ENCODE results near the gene KEAP1. TPM values are rescaled to one million over a fixed set of nuclear protein-coding genes. Genes with fewer than 3 reads are reported as not detected.

KEAP1 gene
- total and polyA plus RNA-seq, 2 of the 13 experiments (the other 11 are each of a cell fraction or from before 2014, with no cell fraction given), result 56.7 to 72.9 TPM

DNA sequence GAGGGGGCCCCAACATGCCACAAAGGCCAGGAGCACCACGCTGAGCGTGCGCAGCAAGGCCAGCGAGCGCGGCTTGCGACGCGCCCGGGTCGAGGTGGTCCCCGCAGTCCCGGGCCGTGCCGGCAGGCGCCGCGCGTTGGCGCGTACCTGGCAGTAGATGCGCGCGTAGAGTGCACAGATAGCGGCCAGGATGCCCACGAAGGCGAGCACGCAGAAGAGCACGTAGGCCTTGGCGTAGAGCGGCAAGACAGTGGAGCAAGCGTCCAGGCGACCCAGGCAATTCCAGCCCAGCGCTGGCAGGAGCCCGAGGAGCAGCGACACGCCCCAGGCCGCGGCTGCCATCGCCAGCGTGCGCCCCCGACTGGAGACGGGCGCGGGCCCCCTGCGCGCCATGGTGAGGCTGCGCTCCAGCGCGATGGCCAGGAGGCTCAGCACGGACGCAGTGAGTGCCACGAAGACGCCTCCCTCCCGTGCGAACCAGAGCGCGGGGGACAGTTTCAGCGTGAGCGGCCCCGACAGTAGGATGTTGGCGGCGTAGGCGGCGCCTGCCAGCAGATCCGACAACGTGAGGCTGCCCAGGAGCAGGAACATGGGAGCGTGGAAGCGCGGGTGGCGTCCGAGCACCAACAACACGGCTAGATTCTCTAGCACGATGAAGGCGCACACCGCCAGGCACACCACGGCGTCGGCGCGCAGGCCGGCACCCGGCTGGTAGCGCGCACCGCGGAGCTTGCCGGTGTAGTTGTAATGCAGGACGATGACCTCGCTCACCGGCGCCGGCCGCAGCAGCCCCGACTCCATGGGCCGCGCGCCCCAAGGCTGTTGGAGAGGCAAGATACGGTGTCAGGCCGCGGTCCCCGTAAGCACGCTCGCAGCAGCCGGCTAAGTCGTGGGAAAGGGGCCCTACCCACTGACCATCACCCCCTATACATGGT is 11.3 kb upstream of the KEAP1 start (continued):
- no peak for TF ChIP-seq ZNF670 (CRISPR knock-in tag; IDR thresholded peaks at IDR 0.05; ENCODE audit: borderline replicate concordance)
- TF ChIP-seq MLLT10 (CRISPR knock-in tag; IDR thresholded peaks at IDR 0.05), result no peak
- TF ChIP-seq ZNF777 (CRISPR knock-in tag; IDR thresholded peaks at IDR 0.05), result peak; percentile 63
- TF ChIP-seq ERF (CRISPR knock-in tag; IDR thresholded peaks at IDR 0.05), result no peak
- no peak for TF ChIP-seq HNRNPH1 (optimal IDR thresholded peaks at IDR 0.05; ENCODE audit: low read depth, low read length)
- no peak for TF ChIP-seq REXO4 (CRISPR knock-in tag; IDR thresholded peaks at IDR 0.05; ENCODE audit: borderline replicate concordance)
- no peak for TF ChIP-seq MZF1 (CRISPR knock-in tag; IDR thresholded peaks at IDR 0.05; ENCODE audit: borderline replicate concordance)
- no peak for TF ChIP-seq SALL1 (CRISPR knock-in tag; IDR thresholded peaks at IDR 0.05)
- no peak for TF ChIP-seq GZF1 (CRISPR knock-in tag; IDR thresholded peaks at IDR 0.05)
- 0 out of 2 replicates have a peak, but pooled peaks have one; percentile 29 for TF ChIP-seq ZNF776 (CRISPR knock-in tag; IDR thresholded peaks at IDR 0.05)
- no peak for TF ChIP-seq ATF1 (CRISPR knock-in tag; IDR thresholded peaks at IDR 0.05)
- no peak for TF ChIP-seq ZNF276 (CRISPR knock-in tag; IDR thresholded peaks at IDR 0.05; ENCODE audit: low read depth)
- no peak for TF ChIP-seq CREM (IDR thresholded peaks at IDR 0.05)
- TF ChIP-seq CREM (CRISPR knock-in tag; IDR thresholded peaks at IDR 0.05), result no peak
- no peak for TF ChIP-seq ZFYVE20 (CRISPR knock-in tag; IDR thresholded peaks at IDR 0.05; ENCODE audit: borderline replicate concordance, low read depth)
- TF ChIP-seq RAD51 (IDR thresholded peaks at IDR 0.05; ENCODE audit: borderline replicate concordance), result no peak
- TF ChIP-seq HNF1B (CRISPR knock-in tag; IDR thresholded peaks at IDR 0.05), result no peak
- TF ChIP-seq SMAD1 (CRISPR knock-in tag; IDR thresholded peaks at IDR 0.05; ENCODE audit: borderline replicate concordance, low read depth), result no peak
- TF ChIP-seq PRDM10 (CRISPR knock-in tag; IDR thresholded peaks at IDR 0.05; ENCODE audit: low read depth), result no peak
- no peak for TF ChIP-seq MED8 (CRISPR knock-in tag; IDR thresholded peaks at IDR 0.05; ENCODE audit: insufficient replicate concordance)

All from HepG2 (cell line).